ENCODE data around the gene VCL. TPM values are rescaled to one million over a fixed set of nuclear protein-coding genes. Genes with fewer than 3 reads are reported as not detected.
"Not testable (repeated sequence)": the region's sequence is repeated elsewhere in the genome, so short reads cannot be mapped to it uniquely, and the experiment has no call there.

Gene VCL
- total and polyA plus RNA-seq, 4 experiments from 2014 or later: 29.6 to 60.3 (median 38.9) TPM

- peak overlapping the region in 2 of 8 donors; percentile 13 to 18 for H3K4me3 Mint-ChIP-seq
- no peaks in the 10 kb centered on the region for H3K27me3 Mint-ChIP-seq
- no peaks in the 10 kb centered on the region for H3K9me3 Mint-ChIP-seq
- CTCF ChIA-PET (ENCODE audit: partially characterized antibody): interaction anchor here (0.8 to 2.8 kb wide), 6 partner anchors 13 to 133 kb away, joined by 3 to 9 read pairs (median 4); no protein-coding TSS in a partner anchor
- Histone ChIP-seq H3K27ac (ENCODE audit: low read depth, low read length) (no peak overlapping the region), H3K36me3 (ENCODE audit: insufficient read depth, low read length) (no peaks in the 10 kb centered on the region), H3K27me3 (ENCODE audit: insufficient read depth, low read length) (no peaks in the 10 kb centered on the region), H3K9me3 (ENCODE audit: control insufficient read depth in 1 of 2, low read length in 2 of 2) (no peaks in the 10 kb centered on the region), H3K4me3 (ENCODE audit: low read length in 2 of 2) (no peak overlapping the region), H3K4me1 (ENCODE audit: insufficient read depth, low read length) (peaks cover 51% of the 10 kb centered on the region)
- H3K4me1 Mint-ChIP-seq: peaks cover 35 to 58% (median 44%) of the 10 kb centered on the region in 4 donors
- intact Hi-C loops (cut with micrococcal nuclease): no loop called here
- H3K27ac Mint-ChIP-seq: peak overlapping the region in 2 of 7 donors; percentile 7 to 33
- no peak for DNase-seq
- POLR2A ChIA-PET (ENCODE audit: partially characterized antibody): interaction anchor here (0.6 to 2.2 kb wide), 5 partner anchors 13 to 61 kb away, joined by 3 to 12 read pairs (median 3); no protein-coding TSS in a partner anchor
- peaks cover 2 to 8% of the 10 kb centered on the region in 2 donors for H3K36me3 Mint-ChIP-seq
Measured at GRCh38 chr10:74013004-74013403, 15.1 kb downstream of the VCL start.

GRCh38 chr10:74014574-74014973 lies 16.7 kb downstream of the VCL start:
- peaks cover 49% of the 10 kb centered on the region for H3K4me1 ChIP-seq (ENCODE audit: insufficient read depth, low read length)
- H3K9me3 ChIP-seq (ENCODE audit: control insufficient read depth in 1 of 2, low read length in 2 of 2); H3K4me3 ChIP-seq (ENCODE audit: low read length in 2 of 2); H3K4me3 Mint-ChIP-seq; H3K36me3 ChIP-seq (ENCODE audit: insufficient read depth, low read length); H3K27me3 ChIP-seq (ENCODE audit: insufficient read depth, low read length); H3K27ac Mint-ChIP-seq; intact Hi-C loops (cut with micrococcal nuclease); H3K9me3 Mint-ChIP-seq; DNase-seq; H3K27me3 Mint-ChIP-seq; H3K27ac ChIP-seq (ENCODE audit: low read depth, low read length): not testable (repeated sequence)
- peaks cover 4 to 20% of the 10 kb centered on the region in 2 donors for H3K36me3 Mint-ChIP-seq
- peaks cover 34 to 60% (median 45%) of the 10 kb centered on the region in 4 donors for H3K4me1 Mint-ChIP-seq
- POLR2A ChIA-PET (ENCODE audit: partially characterized antibody): interaction anchor here (1.4 kb wide), 1 partner anchor 56 kb away, joined by 3 read pairs; no protein-coding TSS in a partner anchor
- CTCF ChIA-PET (ENCODE audit: partially characterized antibody): interaction anchor here (0.8 to 2.6 kb wide), 5 partner anchors 19 to 135 kb away, joined by 3 to 8 read pairs (median 3); no protein-coding TSS in a partner anchor

- Histone ChIP-seq H3K4me3 (ENCODE audit: low read length in 2 of 2) (no peak overlapping the region), H3K27ac (ENCODE audit: low read depth, low read length) (no peak overlapping the region), H3K9me3 (ENCODE audit: control insufficient read depth in 1 of 2, low read length in 2 of 2) (no peaks in the 10 kb centered on the region), H3K4me1 (ENCODE audit: insufficient read depth, low read length) (peaks cover 25% of the 10 kb centered on the region), H3K27me3 (ENCODE audit: insufficient read depth, low read length) (no peaks in the 10 kb centered on the region), H3K36me3 (ENCODE audit: insufficient read depth, low read length) (no peaks in the 10 kb centered on the region)
- Mint-ChIP-seq H3K27ac (peak overlapping the region in 3 of 7 donors; percentile 31 to 51 (median 43)), H3K27me3 (no peaks in the 10 kb centered on the region), H3K36me3 (peaks cover 13 to 22% of the 10 kb centered on the region in 2 donors), H3K9me3 (no peaks in the 10 kb centered on the region), H3K4me1 (peaks cover 22 to 49% (median 35%) of the 10 kb centered on the region in 4 donors), H3K4me3 (no peak overlapping the region)
- DNase-seq: no peak
- intact Hi-C loops (cut with micrococcal nuclease): no loop called here
- ChIA-PET CTCF (ENCODE audit: partially characterized antibody) (no interaction called here), POLR2A (ENCODE audit: partially characterized antibody) (no interaction called here)
Measured at GRCh38 chr10:74018241-74018640, 20.3 kb downstream of the VCL start.

GRCh38 chr10:74021248-74022055 lies 23.5 kb downstream of the VCL start:
- Histone ChIP-seq H3K36me3 (ENCODE audit: insufficient read depth, low read length) (no peaks in the 10 kb centered on the region), H3K4me3 (ENCODE audit: low read length in 2 of 2) (no peak overlapping the region), H3K27me3 (ENCODE audit: insufficient read depth, low read length) (no peaks in the 10 kb centered on the region), H3K4me1 (ENCODE audit: insufficient read depth, low read length) (peaks cover 28% of the 10 kb centered on the region), H3K27ac (ENCODE audit: low read depth, low read length) (no peak overlapping the region), H3K9me3 (ENCODE audit: control insufficient read depth in 1 of 2, low read length in 2 of 2) (no peaks in the 10 kb centered on the region)
- ChIA-PET POLR2A (ENCODE audit: partially characterized antibody) (interaction anchor here (1.2 to 3.1 kb wide), 3 partner anchors 10 to 24 kb away, joined by 3 to 8 read pairs (median 4); partner anchors contain the start of gene VCL), CTCF (ENCODE audit: partially characterized antibody) (interaction anchor here (1.0 to 2.2 kb wide), 6 partner anchors 8 to 81 kb away, joined by 3 to 8 read pairs (median 4); no protein-coding TSS in a partner anchor)
- intact Hi-C loops (cut with micrococcal nuclease): no loop called here
- peak overlapping the region in 6 of 7 donors; percentile 0 to 82 (median 61) for H3K27ac Mint-ChIP-seq
- H3K9me3 Mint-ChIP-seq: no peaks in the 10 kb centered on the region
- no peak for DNase-seq
- H3K4me1 Mint-ChIP-seq: peaks cover 34 to 73% (median 49%) of the 10 kb centered on the region in 4 donors
- no peaks in the 10 kb centered on the region for H3K27me3 Mint-ChIP-seq
- H3K4me3 Mint-ChIP-seq: peak overlapping the region in 2 of 8 donors; percentile 4 to 7
- H3K36me3 Mint-ChIP-seq: peaks cover 18 to 23% of the 10 kb centered on the region in 2 donors

- peaks cover 28% of the 10 kb centered on the region for H3K4me1 ChIP-seq (ENCODE audit: insufficient read depth, low read length)
- H3K27ac Mint-ChIP-seq: peak overlapping the region in 5 of 7 donors; percentile 14 to 81 (median 16)
- no peaks in the 10 kb centered on the region for H3K27me3 ChIP-seq (ENCODE audit: insufficient read depth, low read length)
- ChIA-PET POLR2A (ENCODE audit: partially characterized antibody) (interaction anchor here (0.8 to 3.1 kb wide), 4 partner anchors 12 to 33 kb away, joined by 3 to 8 read pairs (median 4); partner anchors contain the start of gene VCL), CTCF (ENCODE audit: partially characterized antibody) (interaction anchor here (1.5 to 2.2 kb wide), 3 partner anchors 9 to 29 kb away, joined by 3 to 8 read pairs (median 4); no protein-coding TSS in a partner anchor)
- no peak overlapping the region for H3K27ac ChIP-seq (ENCODE audit: low read depth, low read length)
- H3K27me3 Mint-ChIP-seq: no peaks in the 10 kb centered on the region
- H3K36me3 ChIP-seq (ENCODE audit: insufficient read depth, low read length): no peaks in the 10 kb centered on the region
- peaks cover 37 to 76% (median 54%) of the 10 kb centered on the region in 4 donors for H3K4me1 Mint-ChIP-seq
- no peaks in the 10 kb centered on the region for H3K9me3 Mint-ChIP-seq
- H3K36me3 Mint-ChIP-seq: peaks cover 16 to 27% of the 10 kb centered on the region in 2 donors
- no peak overlapping the region for H3K4me3 ChIP-seq (ENCODE audit: low read length in 2 of 2)
- intact Hi-C loops (cut with micrococcal nuclease): no loop called here
- H3K4me3 Mint-ChIP-seq: peak overlapping the region in 1 of 8 donors; percentile 17
- DNase-seq: no peak
- H3K9me3 ChIP-seq (ENCODE audit: control insufficient read depth in 1 of 2, low read length in 2 of 2): no peaks in the 10 kb centered on the region
Measured at GRCh38 chr10:74022926-74023629, 25.2 kb downstream of the VCL start.

GRCh38 chr10:74024600-74024999 lies 26.7 kb downstream of the VCL start:
- no peaks in the 10 kb centered on the region for H3K27me3 ChIP-seq (ENCODE audit: insufficient read depth, low read length)
- no peak overlapping the region for H3K27ac ChIP-seq (ENCODE audit: low read depth, low read length)
- H3K36me3 ChIP-seq (ENCODE audit: insufficient read depth, low read length): no peaks in the 10 kb centered on the region
- H3K4me1 Mint-ChIP-seq: peaks cover 34 to 68% (median 47%) of the 10 kb centered on the region in 4 donors
- intact Hi-C loops (cut with micrococcal nuclease): no loop called here
- no peaks in the 10 kb centered on the region for H3K9me3 ChIP-seq (ENCODE audit: control insufficient read depth in 1 of 2, low read length in 2 of 2)
- ChIA-PET POLR2A (ENCODE audit: partially characterized antibody) (interaction anchor here (1.7 kb wide), 1 partner anchor 33 kb away, joined by 3 read pairs; no protein-coding TSS in a partner anchor), CTCF (ENCODE audit: partially characterized antibody) (interaction anchor here (1.0 to 1.5 kb wide), 3 partner anchors 12 to 138 kb away, joined by 3 to 5 read pairs (median 3); no protein-coding TSS in a partner anchor)
- peaks cover 15 to 16% of the 10 kb centered on the region in 2 donors for H3K36me3 Mint-ChIP-seq
- H3K4me1 ChIP-seq (ENCODE audit: insufficient read depth, low read length): peaks cover 21% of the 10 kb centered on the region
- H3K27ac Mint-ChIP-seq: no peak overlapping the region
- no peaks in the 10 kb centered on the region for H3K27me3 Mint-ChIP-seq
- H3K4me3 Mint-ChIP-seq: no peak overlapping the region
- no peaks in the 10 kb centered on the region for H3K9me3 Mint-ChIP-seq
- DNase-seq: no peak
- no peak overlapping the region for H3K4me3 ChIP-seq (ENCODE audit: low read length in 2 of 2)

All from CD4-positive, alpha-beta memory T cell (primary cell).